ENCODE measurements around the gene NLRP14.

The NLRP14 gene

GRCh38 chr11:7020183-7020917 is at the start of gene NLRP14, which contains the start of gene ZNF214:
Gene NLRP14, plus strand, starts transcription at chr11:7020479. Its CDS starts 18,108 bp downstream, at chr11:7038587.
Gene ZNF214, minus strand, starts transcription at chr11:7020346. Its CDS starts 17,511 bp downstream, at chr11:7002835.
- DNase-seq = peak; percentile 17

DNA sequence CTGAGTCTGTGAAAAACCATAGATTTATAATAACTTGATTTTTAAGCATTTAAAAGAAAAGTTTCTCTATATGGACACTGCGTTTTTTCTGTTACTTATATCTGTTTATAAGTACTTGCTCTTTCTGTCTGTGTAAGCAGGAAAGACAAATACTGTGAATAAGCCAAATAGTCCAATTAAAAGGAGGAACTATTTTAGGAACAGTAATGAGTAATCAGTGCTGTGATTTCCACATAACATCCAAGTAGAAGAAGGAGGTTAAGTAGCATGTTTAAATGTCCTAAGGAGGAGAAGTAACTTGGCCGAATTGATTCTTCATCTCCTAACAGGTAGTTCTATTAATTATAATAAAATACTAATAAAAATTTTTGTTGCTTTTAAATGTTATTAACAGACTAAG is 40.9 kb upstream of the NLRP14 start:
- no peak for DNase-seq

DNA sequence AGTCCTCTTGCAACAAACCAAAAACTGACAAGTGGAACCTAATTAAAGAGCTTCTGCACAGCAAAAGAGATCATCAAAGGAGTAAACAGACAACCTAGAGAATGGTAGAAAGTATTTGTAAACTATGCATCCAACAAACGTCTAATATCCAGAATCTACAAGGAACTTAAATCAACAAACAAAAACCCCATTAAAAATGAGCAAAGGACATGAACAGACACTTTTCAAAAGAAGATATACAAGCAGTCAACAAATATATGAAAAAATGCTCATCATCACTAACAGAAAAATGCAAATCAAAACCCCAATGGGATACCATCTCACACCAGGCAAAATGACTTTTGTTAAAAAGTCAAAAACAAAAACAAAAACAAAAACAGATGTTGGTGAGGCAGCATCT is 33.8 kb upstream of the NLRP14 start:
- no peak for DNase-seq

DNA sequence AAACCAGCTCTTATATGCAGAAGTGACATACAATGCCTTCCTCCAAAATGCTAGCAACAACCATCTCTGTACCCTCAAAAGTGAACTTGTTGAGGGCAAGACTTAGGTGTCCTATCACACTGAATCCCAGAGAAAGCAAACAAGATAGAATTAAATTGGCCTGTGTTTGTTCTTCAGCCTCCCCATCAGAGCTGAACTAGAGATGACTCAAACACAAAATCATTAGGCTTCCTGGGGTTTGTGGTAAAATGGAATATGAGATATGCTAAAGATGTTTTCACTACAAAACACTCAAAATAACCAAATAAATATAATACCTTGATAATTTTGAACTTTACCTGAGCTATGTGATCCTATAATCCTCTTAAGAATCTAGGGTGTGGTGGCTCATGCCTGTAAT is 31.8 kb upstream of the NLRP14 start:
- no peak for DNase-seq

DNA sequence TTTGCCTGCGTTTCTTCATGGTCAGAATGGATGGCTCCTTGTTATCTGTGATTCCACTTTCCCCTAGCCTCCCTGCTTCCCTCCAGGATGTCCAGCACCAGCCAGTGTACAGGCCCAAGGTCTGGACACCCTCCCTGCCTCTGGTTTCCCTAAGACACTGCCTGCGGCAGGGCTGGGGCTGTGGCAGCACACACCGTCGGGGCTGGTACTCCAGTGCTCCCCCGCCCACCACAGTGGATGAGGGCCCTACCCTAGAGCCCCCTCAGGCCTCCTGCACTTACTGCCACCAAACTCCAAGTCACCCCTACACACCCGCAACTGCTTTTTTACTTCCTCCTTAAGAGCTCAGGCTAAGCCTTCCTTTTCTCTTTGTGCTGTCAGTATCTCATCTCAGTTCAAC is 29.1 kb upstream of the NLRP14 start:
- DNase-seq = no peak

DNA sequence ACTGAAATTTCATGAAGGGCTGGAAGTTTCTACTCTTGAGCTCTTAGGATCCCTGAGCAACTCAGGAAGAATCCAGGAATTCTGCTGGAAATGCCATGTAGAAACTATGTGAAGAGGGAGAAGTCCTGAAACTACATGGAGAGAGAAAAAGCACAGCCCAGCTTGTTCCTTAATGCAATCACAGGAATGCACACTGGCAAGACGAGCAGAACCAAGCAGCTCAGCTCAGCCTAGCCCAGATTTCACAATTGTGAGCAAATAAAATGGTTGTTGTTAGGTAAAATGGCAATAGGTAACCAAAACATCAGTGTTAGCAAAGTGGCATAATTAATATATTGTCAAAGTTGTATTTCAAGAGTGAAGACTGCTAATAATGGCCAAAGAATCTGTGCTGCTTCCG is 28.3 kb upstream of the NLRP14 start:
- no peak for DNase-seq

DNA sequence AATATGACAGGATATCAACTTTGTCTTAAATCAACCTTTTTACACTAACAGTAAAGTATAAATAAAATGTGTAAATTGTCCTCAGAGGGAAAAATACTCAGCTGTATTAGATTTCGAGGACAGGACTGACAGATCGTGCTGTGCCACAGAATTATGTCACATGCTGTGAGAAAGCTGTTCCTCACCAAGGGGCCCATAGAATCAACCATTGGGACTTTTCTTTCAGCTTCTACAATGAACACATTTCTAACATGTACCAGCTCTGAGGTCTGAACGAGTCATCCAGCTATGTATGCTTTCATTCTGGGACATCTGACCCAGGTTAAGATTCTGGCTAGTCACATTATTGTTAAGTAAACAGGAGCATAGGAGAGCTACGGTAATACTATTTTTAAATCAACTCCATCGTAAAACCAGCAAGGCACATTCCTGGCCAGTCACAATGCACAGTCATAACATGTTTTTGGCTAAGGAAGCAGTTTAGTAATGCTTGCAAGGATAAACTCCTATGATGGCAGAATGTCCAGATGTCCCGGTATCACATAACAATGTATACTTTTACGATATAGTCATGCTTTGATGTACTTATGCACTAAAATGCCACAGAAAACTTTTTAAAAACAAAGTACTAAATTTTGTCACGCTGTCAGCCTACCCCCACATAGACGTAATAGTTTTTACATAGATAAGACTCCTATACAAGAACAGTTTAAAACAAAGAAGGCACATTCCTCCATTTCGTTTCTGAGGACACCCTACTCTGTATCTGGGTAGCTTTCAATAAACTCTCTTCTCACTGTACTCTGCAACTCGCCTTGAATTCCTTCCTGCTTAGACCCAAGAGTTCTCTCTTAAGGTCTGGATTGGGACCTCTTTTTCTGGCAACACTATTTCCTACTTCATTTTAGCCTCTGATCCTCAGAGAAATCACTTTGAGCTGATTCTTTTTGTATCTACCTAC is 27.5 kb upstream of the NLRP14 start:
- DNase-seq = no peak

DNA sequence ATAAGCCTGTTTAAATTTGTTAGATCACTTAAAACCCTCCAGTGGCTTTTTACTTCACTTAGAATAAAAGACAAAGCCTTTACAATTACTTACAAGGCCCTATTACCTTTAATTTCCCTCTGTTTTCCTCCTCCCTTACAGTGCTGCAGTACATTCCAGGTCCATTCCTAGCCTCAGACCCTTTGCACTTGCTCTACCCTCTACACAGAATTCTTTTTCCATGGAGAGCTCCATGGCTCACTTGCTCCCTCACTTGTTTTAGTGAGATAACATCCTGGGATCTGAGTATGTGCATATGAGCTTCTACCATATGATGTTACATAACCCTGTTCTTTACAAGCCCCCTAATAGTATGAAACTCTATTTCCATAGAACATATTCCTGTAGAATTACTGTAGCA is 24.6 kb upstream of the NLRP14 start:
- DNase-seq = no peak

GRCh38 chr11:7004482-7004881 is 15.8 kb upstream of the NLRP14 start:
- DNase-seq = no peak

- no peak for DNase-seq
These were observed 6.2 kb upstream of the NLRP14 start for GRCh38 chr11:7014118-7014517.

DNA sequence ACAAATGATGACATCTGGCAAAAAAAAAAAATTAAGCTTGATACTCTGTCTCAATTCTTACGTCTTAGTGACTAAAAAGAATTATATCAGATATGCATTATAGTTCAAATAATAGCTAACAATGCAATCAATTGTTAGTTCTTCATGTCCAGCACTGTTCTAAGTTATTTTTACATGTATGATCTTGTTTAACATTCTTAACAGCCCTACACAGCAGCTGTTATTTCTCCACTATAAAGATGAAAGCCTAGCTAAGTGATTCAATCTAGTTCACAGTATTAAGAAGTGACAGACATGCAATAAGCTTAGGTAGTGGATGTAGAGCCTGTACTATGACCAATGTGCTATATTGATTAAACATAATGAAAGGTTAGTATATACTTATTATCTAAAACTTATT is 4.3 kb upstream of the NLRP14 start:
- no peak for DNase-seq

GRCh38 chr11:7019500-7020182 is 638 bp upstream of the NLRP14 start:
- no peak for DNase-seq

DNA sequence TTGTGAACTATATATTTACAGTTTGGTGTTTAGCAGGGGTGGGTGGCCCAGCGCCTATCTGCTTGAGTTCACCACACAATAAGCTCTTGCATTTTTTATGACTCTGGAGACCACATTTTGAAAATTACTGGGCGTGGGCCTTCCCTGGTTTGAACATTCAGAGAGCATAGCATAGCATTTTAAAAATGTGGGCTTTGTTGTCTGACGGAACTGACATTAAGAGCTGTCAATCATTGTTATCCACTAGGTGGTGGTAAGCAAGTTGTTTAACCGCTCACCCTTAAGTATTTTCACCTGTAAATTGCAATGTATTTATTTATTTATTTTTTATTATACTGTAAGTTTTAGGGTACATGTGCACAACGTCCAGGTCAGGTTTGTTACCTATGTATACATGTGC is 1.0 kb downstream of the NLRP14 start:
- DNase-seq = no peak

GRCh38 chr11:7028141-7028540 is 7.9 kb downstream of the NLRP14 start:
- no peak for DNase-seq

DNA sequence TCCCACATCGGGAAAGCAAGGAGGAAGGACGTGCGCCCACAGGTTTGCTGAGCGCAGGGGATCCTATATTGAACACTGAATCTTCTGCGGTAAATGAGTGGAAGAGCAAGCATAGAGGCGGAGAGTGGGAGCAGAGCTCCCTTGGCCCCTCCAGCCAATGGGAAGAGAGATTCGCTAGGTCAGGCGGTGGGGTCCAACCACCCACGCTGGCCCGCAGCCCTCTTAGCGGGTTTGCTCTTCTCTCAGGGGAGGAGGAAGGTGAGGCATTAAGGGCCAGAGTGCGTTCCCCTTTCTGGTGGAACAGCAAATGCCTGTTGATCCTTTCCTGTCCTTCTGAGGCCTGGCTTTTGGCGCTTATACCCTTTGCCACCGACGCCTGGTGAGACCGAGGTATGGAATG is 10.6 kb downstream of the NLRP14 start:
- no peak for DNase-seq

DNA sequence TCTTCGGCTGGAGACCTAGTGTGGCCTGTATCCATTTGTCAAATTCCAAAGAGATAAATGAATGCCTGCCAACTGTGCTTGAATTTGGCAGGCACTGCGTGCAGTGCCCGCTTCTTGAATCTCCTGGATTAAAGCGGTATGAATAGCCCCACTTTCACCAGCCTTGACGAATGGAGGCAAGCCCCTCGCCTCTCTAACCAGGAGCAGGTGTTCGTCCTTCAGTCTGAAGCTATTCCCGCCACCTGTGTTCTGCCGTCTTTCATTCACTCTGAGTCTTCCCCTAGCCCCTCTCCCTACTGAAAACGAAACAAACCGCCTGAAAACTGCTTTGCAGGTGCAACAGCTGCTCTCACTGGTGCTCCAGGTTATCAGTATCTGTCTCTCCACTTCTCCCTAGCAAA is 11.2 kb downstream of the NLRP14 start:
- no peak for DNase-seq

- DNase-seq = no peak
These were observed 12.4 kb downstream of the NLRP14 start for GRCh38 chr11:7032692-7033091.

- no peak for DNase-seq
These were observed 13.7 kb downstream of the NLRP14 start for GRCh38 chr11:7034019-7034418.

GRCh38 chr11:7046474-7047175 is 26.3 kb downstream of the NLRP14 start:
- DNase-seq = no peak

- no peak for DNase-seq
These were observed 29.9 kb downstream of the NLRP14 start for GRCh38 chr11:7050191-7050590.

DNA sequence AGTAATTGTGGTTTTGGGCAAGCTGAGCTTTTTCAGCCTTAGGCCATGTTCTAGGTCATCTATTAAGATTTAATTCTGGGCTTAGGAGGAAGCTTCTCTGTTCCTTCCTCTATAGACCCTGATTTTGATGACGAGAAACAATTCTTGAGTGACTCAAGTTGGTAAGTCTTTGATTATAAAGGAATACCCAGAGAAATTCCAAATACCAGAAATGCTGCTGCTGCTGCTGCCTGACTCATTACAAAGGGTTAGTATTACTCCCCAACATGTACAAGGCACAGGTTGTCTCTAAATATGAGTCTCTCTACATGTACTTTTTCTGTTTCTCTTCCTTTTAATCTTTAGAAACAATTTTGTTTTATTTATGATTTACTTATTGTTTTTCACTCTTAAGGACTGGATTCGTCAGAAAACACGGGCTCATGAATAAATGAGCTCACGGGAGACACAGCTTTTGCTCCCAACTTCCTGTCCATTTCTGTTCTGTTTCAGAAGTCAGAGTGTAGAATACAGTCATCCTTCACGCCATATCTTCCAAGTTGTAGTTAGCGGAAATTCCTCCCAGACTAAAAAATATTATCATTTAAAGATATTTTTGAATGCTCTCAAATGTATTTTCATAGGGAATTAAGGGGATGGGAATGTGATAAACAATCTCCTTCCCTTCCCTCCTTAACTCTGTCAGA is 36.7 kb downstream of the NLRP14 start:
- DNase-seq = no peak

DNA sequence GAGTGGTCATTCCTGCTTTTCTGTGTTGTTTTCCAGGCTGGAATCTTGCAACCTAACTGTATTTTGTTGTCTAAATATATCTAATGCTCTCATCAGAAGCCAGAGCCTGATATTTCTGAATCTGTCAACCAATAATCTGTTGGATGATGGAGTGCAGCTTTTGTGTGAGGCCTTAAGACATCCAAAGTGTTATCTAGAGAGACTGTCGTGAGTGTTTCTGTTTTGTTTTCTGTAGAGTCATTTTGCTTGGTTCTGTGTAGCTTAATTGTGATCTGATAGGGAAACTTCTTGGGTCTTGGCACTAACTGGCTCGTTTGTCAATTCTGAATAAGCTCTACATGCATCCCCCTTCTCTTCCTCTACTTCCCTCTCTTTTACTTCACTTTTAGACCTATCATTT is 37.4 kb downstream of the NLRP14 start:
- DNase-seq = no peak
